Measurements from ENCODE around the gene PRPF39. TPM values are rescaled to one million over a fixed set of nuclear protein-coding genes. Genes with fewer than 3 reads are reported as not detected.
"Not testable (repeated sequence)": the region's sequence is repeated elsewhere in the genome, so short reads cannot be mapped to it uniquely, and the experiment has no call there.

PRPF39 gene
- total RNA-seq, 1 donor from 2014 or later: 46.7 TPM

- Mint-ChIP-seq H3K27ac (ENCODE audit: unreplicated experiment) (no peak overlapping the region), H3K27me3 (ENCODE audit: unreplicated experiment) (no peaks in the 10 kb centered on the region), H3K9me3 (ENCODE audit: unreplicated experiment) (no peaks in the 10 kb centered on the region), H3K4me1 (ENCODE audit: low read depth, unreplicated experiment) (no peaks in the 10 kb centered on the region), H3K36me3 (ENCODE audit: unreplicated experiment) (no peaks in the 10 kb centered on the region), H3K4me3 (ENCODE audit: unreplicated experiment) (no peak overlapping the region)
- no peak for TF ChIP-seq CTCF (IDR thresholded peaks at IDR 0.05; ENCODE audit: partially characterized antibody, unreplicated experiment)
- no peak for DNase-seq
Observed at GRCh38 chr14:45073231-45073879, 10.6 kb upstream of the PRPF39 start.

DNA sequence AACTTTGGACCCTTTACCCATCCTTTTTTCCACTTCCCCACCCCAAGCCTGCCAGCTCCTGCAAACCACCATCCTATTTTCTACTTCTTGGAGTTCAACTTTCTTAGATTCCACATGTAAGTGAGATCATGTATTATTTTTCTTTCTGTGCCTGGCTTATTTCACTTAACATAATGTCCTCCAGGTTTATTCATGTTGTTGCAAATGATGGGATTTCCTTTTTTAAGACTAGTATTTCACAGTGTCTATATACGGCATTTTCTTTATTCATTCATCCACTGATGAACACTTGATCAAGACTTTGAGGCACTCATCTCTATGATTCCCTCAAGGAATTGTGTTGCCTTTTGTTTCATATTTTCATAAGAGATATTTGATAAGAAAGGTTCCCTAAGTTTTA lies 5.6 kb upstream of the PRPF39 start:
- Mint-ChIP-seq H3K4me3 (ENCODE audit: unreplicated experiment) (no peak overlapping the region), H3K36me3 (ENCODE audit: unreplicated experiment) (no peaks in the 10 kb centered on the region), H3K27ac (ENCODE audit: unreplicated experiment) (no peak overlapping the region), H3K4me1 (ENCODE audit: low read depth, unreplicated experiment) (no peaks in the 10 kb centered on the region), H3K27me3 (ENCODE audit: unreplicated experiment) (no peaks in the 10 kb centered on the region), H3K9me3 (ENCODE audit: unreplicated experiment) (peaks cover 1% of the 10 kb centered on the region)
- TF ChIP-seq CTCF (IDR thresholded peaks at IDR 0.05; ENCODE audit: partially characterized antibody, unreplicated experiment): no peak
- DNase-seq: no peak

GRCh38 chr14:45080416-45080968 lies 3.4 kb upstream of the PRPF39 start:
- H3K9me3 Mint-ChIP-seq (ENCODE audit: unreplicated experiment); DNase-seq; H3K27ac Mint-ChIP-seq (ENCODE audit: unreplicated experiment); H3K4me3 Mint-ChIP-seq (ENCODE audit: unreplicated experiment); H3K27me3 Mint-ChIP-seq (ENCODE audit: unreplicated experiment); H3K4me1 Mint-ChIP-seq (ENCODE audit: low read depth, unreplicated experiment); H3K36me3 Mint-ChIP-seq (ENCODE audit: unreplicated experiment): not testable (repeated sequence)

- H3K9me3 Mint-ChIP-seq (ENCODE audit: unreplicated experiment); H3K4me1 Mint-ChIP-seq (ENCODE audit: low read depth, unreplicated experiment); H3K4me3 Mint-ChIP-seq (ENCODE audit: unreplicated experiment); H3K27ac Mint-ChIP-seq (ENCODE audit: unreplicated experiment); DNase-seq; H3K36me3 Mint-ChIP-seq (ENCODE audit: unreplicated experiment); H3K27me3 Mint-ChIP-seq (ENCODE audit: unreplicated experiment): not testable (repeated sequence)
Observed at GRCh38 chr14:45081096-45081495, 2.8 kb upstream of the PRPF39 start.

- no peak for DNase-seq
- Mint-ChIP-seq H3K27ac (ENCODE audit: unreplicated experiment) (no peak overlapping the region), H3K36me3 (ENCODE audit: unreplicated experiment) (no peaks in the 10 kb centered on the region)
Observed at GRCh38 chr14:45082420-45082819, 1.5 kb upstream of the PRPF39 start.

More at GRCh38 chr14:45082420-45082819, 1.5 kb upstream of the PRPF39 start:
- no peak for TF ChIP-seq CTCF (IDR thresholded peaks at IDR 0.05; ENCODE audit: partially characterized antibody, unreplicated experiment)
- Mint-ChIP-seq H3K4me1 (ENCODE audit: low read depth, unreplicated experiment) (peaks cover 8% of the 10 kb centered on the region), H3K4me3 (ENCODE audit: unreplicated experiment) (peak overlapping the region; percentile 23), H3K9me3 (ENCODE audit: unreplicated experiment) (peaks cover 3% of the 10 kb centered on the region), H3K27me3 (ENCODE audit: unreplicated experiment) (peaks cover 4% of the 10 kb centered on the region)

All from glutamatergic neuron (in vitro differentiated cells).